BLaER1 (cell line): ENCODE measurements around the gene COL1A1.

ENCODE experiments used
- H3K27ac ChIP-seq: shearing (Covaris generic); formaldehyde crosslinking; 2 replicates; pipeline ENCODE4 v1.8.1; 2022
- H3K27me3 ChIP-seq: shearing (Covaris generic); formaldehyde crosslinking; 2 replicates; pipeline ENCODE4 v1.8.1; 2022
- H3K36me3 ChIP-seq: shearing (Covaris generic); formaldehyde crosslinking; 2 replicates; pipeline ENCODE4 v1.8.1; 2022
- H3K4me1 ChIP-seq: shearing (Covaris generic); formaldehyde crosslinking; 2 replicates; pipeline ENCODE4 v1.8.1; 2022
- H3K4me2 ChIP-seq: shearing (Covaris generic); formaldehyde crosslinking; 2 replicates; pipeline ENCODE4 v1.8.1; 2022
- H3K4me3 ChIP-seq: shearing (Covaris generic); formaldehyde crosslinking; 2 replicates; pipeline ENCODE4 v1.8.1; 2022
- H3K9ac ChIP-seq: shearing (Covaris generic); formaldehyde crosslinking; 2 replicates; pipeline ENCODE4 v1.8.1; 2022
- H3K9me3 ChIP-seq: shearing (Covaris generic); formaldehyde crosslinking; 2 replicates; pipeline ENCODE4 v1.8.1; 2022
- H4K20me1 ChIP-seq: shearing (Covaris generic); formaldehyde crosslinking; 2 replicates; pipeline ENCODE4 v1.8.1; 2022
- Cebpa-rat ChIP-seq: shearing (Covaris generic); IDR thresholded peaks from 2 replicates; pipeline ENCODE4 v1.8.1; 2022

Gene COL1A1

GRCh38 chr17:50144845-50145531 lies 56.4 kb downstream of the COL1A1 start:
- Histone ChIP-seq H3K9me3 (no peaks in the 10 kb centered on the region), H4K20me1 (peaks cover 88% of the 10 kb centered on the region), H3K36me3 (peaks cover 66% of the 10 kb centered on the region), H3K4me3 (peak overlapping the region; percentile 98; the same call in 1 of the 2 replicates), H3K4me1 (peaks cover 75% of the 10 kb centered on the region), H3K27ac (peak overlapping the region; percentile 30; the same call in 1 of the 2 replicates), H3K27me3 (no peaks in the 10 kb centered on the region), H3K9ac (peak overlapping the region; percentile 98), H3K4me2 (peak overlapping the region; percentile 100)
- no peak for TF ChIP-seq Cebpa-rat

- Histone ChIP-seq H3K9me3 (no peaks in the 10 kb centered on the region), H3K27ac (0 out of 2 replicates have a peak overlapping the region, but pooled peaks have one; percentile 30), H3K4me1 (peaks cover 77% of the 10 kb centered on the region), H3K27me3 (no peaks in the 10 kb centered on the region), H3K4me3 (no peak overlapping the region), H4K20me1 (peaks cover 94% of the 10 kb centered on the region), H3K9ac (0 out of 2 replicates have a peak overlapping the region, but pooled peaks have one; percentile 98), H3K36me3 (peaks cover 72% of the 10 kb centered on the region), H3K4me2 (peak overlapping the region; percentile 100)
- TF ChIP-seq Cebpa-rat: no peak
These were observed 57.1 kb downstream of the COL1A1 start for GRCh38 chr17:50144355-50144754.

- Histone ChIP-seq H3K4me2 (no peak overlapping the region), H3K27me3 (no peaks in the 10 kb centered on the region), H4K20me1 (peaks cover 100% of the 10 kb centered on the region), H3K4me3 (no peak overlapping the region), H3K27ac (no peak overlapping the region), H3K36me3 (peaks cover 80% of the 10 kb centered on the region), H3K4me1 (peaks cover 77% of the 10 kb centered on the region), H3K9ac (no peak overlapping the region), H3K9me3 (no peaks in the 10 kb centered on the region)
- no peak for TF ChIP-seq Cebpa-rat
These were observed 57.8 kb downstream of the COL1A1 start for GRCh38 chr17:50143461-50144176.

DNA sequence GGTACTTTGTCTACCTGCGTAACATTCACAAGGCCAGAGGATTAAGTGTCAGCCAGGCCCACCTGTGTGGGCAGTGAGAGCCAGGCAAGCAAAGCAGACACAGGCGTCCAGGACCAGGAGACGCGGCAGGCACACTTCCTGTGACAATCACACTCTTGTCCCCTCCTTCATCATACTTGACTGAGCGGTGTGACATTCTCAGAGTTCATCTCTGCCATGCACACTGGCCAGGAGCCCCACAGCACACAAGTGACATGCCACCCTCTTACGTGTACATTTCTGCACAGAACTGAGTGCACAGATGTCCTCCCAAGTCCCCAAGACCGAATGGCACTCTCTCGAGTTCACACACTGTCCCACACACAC lies 59.7 kb downstream of the COL1A1 start:
- Histone ChIP-seq H3K9me3 (no peaks in the 10 kb centered on the region), H3K27me3 (no peaks in the 10 kb centered on the region), H3K4me3 (no peak overlapping the region), H3K4me2 (peak overlapping the region; percentile 68), H3K36me3 (peaks cover 99% of the 10 kb centered on the region), H3K9ac (0 out of 2 replicates have a peak overlapping the region, but pooled peaks have one; percentile 10), H4K20me1 (peaks cover 100% of the 10 kb centered on the region), H3K4me1 (peaks cover 67% of the 10 kb centered on the region), H3K27ac (no peak overlapping the region)
- TF ChIP-seq Cebpa-rat: no peak

GRCh38 chr17:50141026-50141744 lies 60.2 kb downstream of the COL1A1 start:
- H3K36me3 ChIP-seq: peaks cover 99% of the 10 kb centered on the region
- H3K9ac ChIP-seq: no peak overlapping the region
- H3K9me3 ChIP-seq: no peaks in the 10 kb centered on the region
- peak overlapping the region; percentile 68 for H3K4me2 ChIP-seq
- no peaks in the 10 kb centered on the region for H3K27me3 ChIP-seq
- peak overlapping the region; percentile 3; the same call in 1 of the 2 replicates for H3K4me3 ChIP-seq
- 0 out of 2 replicates have a peak overlapping the region, but pooled peaks have one; percentile 11 for H3K27ac ChIP-seq
- TF ChIP-seq Cebpa-rat: no peak
- H4K20me1 ChIP-seq: peaks cover 100% of the 10 kb centered on the region
- peaks cover 61% of the 10 kb centered on the region for H3K4me1 ChIP-seq

- Histone ChIP-seq H3K4me3 (peak overlapping the region; percentile 3; the same call in 1 of the 2 replicates), H3K9me3 (no peaks in the 10 kb centered on the region), H3K4me1 (peaks cover 51% of the 10 kb centered on the region), H3K9ac (no peak overlapping the region), H3K27me3 (no peaks in the 10 kb centered on the region), H3K4me2 (peak overlapping the region; percentile 68), H3K27ac (0 out of 2 replicates have a peak overlapping the region, but pooled peaks have one; percentile 11), H3K36me3 (peaks cover 100% of the 10 kb centered on the region), H4K20me1 (peaks cover 100% of the 10 kb centered on the region)
- no peak for TF ChIP-seq Cebpa-rat
These were observed 61.2 kb downstream of the COL1A1 start for GRCh38 chr17:50139950-50140885.

DNA sequence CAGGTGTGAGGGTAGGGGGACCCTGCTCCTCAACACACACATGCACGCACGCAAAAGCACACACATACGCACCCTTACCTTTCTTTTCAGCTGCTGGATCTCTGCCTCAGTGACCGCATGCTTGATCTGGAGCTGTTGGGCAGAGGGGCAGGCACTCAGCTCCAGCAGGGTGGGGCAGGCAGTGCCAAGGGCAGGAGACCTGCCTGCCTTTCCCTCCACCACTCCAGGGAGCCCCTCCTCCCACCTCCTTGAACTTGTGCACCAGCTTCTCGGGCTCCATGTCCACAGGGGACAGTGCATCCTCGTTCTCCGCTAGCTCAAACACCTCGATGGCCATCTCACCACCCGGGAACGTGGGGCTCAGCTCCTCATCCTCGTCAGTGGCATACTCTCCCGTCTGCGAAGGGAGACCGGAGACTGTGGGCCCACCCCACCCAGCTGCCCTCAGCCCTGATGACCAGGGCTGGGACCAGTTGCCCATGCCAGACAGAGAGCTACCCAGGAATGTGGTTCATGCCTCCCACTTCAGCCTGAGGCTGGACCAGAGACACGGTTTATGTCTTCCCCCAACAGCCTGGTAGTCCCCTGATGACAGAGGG lies 62.1 kb downstream of the COL1A1 start:
- no peak for TF ChIP-seq Cebpa-rat
- H3K27me3 ChIP-seq: no peaks in the 10 kb centered on the region
- peaks cover 42% of the 10 kb centered on the region for H3K4me1 ChIP-seq
- no peak overlapping the region for H3K27ac ChIP-seq
- H3K9me3 ChIP-seq: no peaks in the 10 kb centered on the region
- no peak overlapping the region for H3K4me2 ChIP-seq
- H3K36me3 ChIP-seq: peaks cover 98% of the 10 kb centered on the region
- no peak overlapping the region for H3K4me3 ChIP-seq
- peaks cover 98% of the 10 kb centered on the region for H4K20me1 ChIP-seq
- no peak overlapping the region for H3K9ac ChIP-seq

DNA sequence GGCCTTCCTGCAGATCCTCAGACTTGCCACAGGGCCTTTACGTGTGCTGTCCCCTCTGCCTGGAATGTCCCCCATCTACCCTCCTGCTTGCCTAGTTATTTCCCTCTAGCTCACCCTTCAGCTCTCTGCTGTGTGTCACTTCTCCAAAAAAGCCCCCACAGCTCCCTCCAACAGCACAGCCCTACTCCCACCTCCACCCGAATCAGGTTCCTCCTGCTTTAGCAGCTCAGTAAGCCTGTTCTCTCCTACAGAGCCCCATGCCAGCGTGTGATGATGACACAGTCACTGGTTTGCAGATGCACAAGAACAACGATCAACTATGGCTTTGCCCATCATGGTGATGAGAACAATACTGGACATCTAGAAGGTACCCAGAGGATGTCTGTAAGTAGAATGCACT lies 64.4 kb downstream of the COL1A1 start:
- Histone ChIP-seq H4K20me1 (peaks cover 98% of the 10 kb centered on the region), H3K4me1 (peaks cover 23% of the 10 kb centered on the region), H3K27ac (no peak overlapping the region), H3K27me3 (peaks cover 6% of the 10 kb centered on the region), H3K9ac (no peak overlapping the region), H3K9me3 (no peaks in the 10 kb centered on the region), H3K4me2 (no peak overlapping the region), H3K4me3 (no peak overlapping the region), H3K36me3 (peaks cover 95% of the 10 kb centered on the region)
- no peak for TF ChIP-seq Cebpa-rat
